Astrocyte of the spinal cord (primary cell): Measurements from ENCODE around the gene PDIA4.
"Not testable (repeated sequence)": the region's sequence is repeated elsewhere in the genome, so short reads cannot be mapped to it uniquely, and the experiment has no call there.

Experiments used
- DNase-seq: peaks from one replicate; pipeline ENCODE4 v3.0.0; 2011; ENCODE audit warnings: low read depth, low spot score
- H3K4me3 ChIP-seq: 2 replicates; pipeline ENCODE4 v1.5.1; 2011; ENCODE audit warnings: low read depth, mild to moderate bottlenecking, low read length, moderate library complexity
- in situ Hi-C: cut with HindIII; loops from 2 replicates; pipeline ENCODE4 v1.10.0; 2017; ENCODE audit warnings: low sequenced_read_pairs
- TF ChIP-seq, protein P1 (sequence below): IDR thresholded peaks from 2 replicates; pipeline ENCODE4 v1.5.1; 2012; ENCODE audit warnings: low read depth, mild to moderate bottlenecking, low read length, inconsistent platforms

Gene PDIA4

DNA sequence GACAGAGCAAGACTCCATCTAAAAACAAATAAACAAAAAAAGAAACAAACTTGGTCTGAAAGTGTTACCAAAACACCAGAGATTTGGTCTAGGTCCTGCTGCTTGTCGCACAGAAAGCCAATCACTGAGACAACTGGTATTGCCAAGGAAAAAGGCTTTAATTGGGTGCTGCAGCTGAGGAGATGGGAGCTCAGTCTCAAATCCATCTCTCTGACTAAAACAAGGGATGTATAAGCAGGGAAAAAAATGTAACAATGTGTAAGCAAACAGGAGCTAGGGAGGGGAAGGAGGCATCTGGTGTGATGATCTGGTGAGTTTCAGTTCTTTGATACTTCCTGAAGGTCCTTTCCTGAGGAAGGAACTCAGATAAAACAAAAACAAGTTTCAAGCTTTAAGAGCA, 8.4 kb upstream of the PDIA4 start:
- DNase-seq: no peak
- TF ChIP-seq, protein P1, sequence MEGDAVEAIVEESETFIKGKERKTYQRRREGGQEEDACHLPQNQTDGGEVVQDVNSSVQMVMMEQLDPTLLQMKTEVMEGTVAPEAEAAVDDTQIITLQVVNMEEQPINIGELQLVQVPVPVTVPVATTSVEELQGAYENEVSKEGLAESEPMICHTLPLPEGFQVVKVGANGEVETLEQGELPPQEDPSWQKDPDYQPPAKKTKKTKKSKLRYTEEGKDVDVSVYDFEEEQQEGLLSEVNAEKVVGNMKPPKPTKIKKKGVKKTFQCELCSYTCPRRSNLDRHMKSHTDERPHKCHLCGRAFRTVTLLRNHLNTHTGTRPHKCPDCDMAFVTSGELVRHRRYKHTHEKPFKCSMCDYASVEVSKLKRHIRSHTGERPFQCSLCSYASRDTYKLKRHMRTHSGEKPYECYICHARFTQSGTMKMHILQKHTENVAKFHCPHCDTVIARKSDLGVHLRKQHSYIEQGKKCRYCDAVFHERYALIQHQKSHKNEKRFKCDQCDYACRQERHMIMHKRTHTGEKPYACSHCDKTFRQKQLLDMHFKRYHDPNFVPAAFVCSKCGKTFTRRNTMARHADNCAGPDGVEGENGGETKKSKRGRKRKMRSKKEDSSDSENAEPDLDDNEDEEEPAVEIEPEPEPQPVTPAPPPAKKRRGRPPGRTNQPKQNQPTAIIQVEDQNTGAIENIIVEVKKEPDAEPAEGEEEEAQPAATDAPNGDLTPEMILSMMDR: no peak
- H3K4me3 ChIP-seq: no peak overlapping the region
- in situ Hi-C loops: no loop called here

DNA sequence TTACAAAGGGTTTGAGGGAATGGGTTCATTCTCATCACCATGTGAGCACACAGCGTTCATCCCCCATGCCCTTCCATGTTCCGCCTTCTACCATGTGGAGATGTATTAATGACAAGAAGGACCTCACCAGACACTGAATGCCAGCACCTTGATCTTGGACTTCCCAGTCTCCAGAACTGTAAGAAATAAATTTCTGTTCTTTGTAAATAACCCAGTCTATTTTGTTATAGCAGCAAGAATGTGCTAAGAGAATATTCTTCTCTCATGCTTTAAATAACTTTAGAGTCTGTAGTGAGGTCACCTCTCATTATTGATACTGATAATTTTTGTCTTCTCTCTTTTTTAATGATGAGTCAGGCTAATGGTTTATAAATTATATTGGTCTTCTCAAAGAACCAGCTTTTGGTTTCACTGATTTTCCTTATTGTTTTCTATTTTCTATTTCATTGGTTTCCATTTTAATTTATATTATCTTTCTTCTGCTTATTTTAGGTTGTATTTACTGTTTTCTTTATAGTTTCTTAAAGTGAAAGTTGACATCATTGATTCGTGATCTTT, 3.1 kb upstream of the PDIA4 start:
- DNase-seq: no peak
- TF ChIP-seq, protein P1: no peak
- H3K4me3 ChIP-seq: no peak overlapping the region
- in situ Hi-C loops: no loop called here

DNA sequence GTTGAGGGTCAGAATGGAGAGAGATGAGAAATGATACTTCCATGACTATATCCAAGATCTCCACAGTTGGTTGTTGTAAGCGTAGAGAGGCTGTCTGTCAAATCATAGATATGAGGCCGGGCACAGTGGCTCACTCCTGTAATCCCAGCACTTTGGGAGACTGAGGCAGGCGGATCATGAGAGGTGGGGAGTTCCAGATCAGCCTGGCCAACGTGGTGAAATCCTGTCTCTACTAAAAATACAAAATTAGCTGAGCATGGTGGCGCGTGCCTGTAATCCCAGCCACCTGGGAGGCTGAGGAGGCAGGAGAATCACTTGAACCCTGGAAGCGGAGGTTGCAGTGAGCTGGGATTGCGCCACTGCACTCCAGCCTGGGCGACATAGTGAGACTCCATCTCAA, 2.1 kb upstream of the PDIA4 start:
- in situ Hi-C loops, DNase-seq, H3K4me3 ChIP-seq: not testable (repeated sequence)

DNA sequence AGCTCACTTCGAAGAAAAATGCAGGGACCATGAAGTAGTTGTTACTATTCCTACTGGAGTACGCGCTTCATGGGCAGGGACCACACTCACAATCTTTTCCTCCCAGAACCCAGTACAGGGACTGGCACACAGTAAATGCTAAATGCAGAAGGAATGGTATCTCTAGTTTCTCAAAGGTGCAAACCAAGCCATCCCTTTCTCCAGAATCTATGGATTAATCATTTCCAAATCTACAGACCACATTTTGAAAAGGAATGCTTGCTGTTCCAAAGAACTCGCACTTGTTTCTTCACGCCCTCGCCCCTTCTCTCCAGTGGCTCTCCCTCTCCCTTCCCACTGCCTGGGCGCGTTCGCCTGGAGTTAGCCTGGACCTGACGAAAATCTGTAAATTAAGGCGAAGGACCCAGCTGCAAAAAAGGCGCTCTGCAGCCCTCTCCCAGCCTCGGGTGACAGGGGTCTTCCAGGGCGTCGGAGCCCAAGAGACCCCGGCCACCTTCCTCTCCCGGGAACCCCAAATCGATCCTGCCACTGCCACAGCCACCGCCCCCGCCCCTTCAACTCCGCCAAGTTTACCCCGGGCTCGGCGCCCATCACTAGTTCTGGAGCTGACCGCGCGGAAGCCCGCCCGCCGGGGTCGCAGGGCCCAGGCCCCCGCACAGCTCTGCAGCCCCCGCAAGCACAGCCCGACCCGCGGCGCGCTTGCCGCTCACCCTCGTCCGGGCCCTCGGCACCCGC, 527 bp downstream of the PDIA4 start:
- TF ChIP-seq, protein P1: no peak
- in situ Hi-C loops: no loop called here
- peak; percentile 34 for DNase-seq
- H3K4me3 ChIP-seq: peak overlapping the region; percentile 94

DNA sequence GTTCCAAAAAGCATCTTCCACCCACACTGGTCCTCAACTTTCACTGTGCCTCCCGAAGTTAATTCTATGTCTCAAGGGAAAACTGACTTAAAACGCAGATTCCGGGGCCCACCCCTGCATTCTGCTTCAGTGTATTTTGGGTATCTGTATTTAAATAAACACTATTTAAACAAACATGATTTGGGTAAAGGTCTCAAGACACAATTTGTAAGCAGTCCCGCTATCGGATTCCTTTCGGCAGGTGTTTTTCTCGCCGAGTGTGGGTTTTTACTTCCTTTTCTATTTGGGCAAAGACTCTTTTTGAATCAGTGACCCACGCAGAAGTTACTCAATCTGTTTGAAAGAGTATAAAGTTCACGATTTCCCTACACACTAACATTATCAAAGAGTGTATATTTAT, 1.2 kb downstream of the PDIA4 start:
- H3K4me3 ChIP-seq: peak overlapping the region; percentile 94
- TF ChIP-seq, protein P1: no peak
- no peak for DNase-seq
- in situ Hi-C loops: no loop called here

GRCh38 chr7:149023662-149024061, 4.6 kb downstream of the PDIA4 start:
- TF ChIP-seq, protein P1: no peak
- H3K4me3 ChIP-seq: no peak overlapping the region
- in situ Hi-C loops: no loop called here
- DNase-seq: no peak

DNA sequence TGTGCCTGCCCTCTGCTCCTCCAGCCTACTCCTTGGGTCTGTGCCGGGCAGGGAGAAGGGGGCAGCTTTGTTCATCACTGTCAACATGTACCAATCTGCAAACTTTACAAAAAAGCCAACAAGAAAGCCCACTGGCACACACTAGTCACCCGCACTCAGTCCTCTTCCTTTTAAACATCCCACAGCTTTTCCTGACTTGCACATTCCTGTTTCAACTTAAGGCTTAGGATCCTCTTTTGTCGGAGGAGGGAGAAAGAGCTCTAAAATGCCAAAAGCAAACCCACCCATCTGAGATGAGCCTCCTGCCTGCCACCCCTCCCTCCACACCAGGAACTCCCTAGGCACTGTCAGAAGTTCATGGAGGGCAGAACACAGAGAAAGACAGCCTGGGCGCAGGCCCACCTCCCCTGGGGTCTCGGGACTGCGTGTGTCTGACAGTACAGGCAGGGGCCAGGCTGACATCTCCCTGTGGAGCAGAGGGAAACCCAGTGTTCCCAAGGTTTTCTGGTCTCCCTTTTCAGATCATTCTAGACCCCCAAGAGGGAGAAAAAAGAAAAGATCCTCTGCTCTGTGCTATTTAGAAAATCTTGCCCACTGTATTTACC, 5.4 kb downstream of the PDIA4 start:
- in situ Hi-C loops: no loop called here
- TF ChIP-seq, protein P1: no peak
- no peak for DNase-seq
- no peak overlapping the region for H3K4me3 ChIP-seq
